Measurements from ENCODE around the gene ATG10. TPM values are rescaled to one million over a fixed set of nuclear protein-coding genes. Genes with fewer than 3 reads are reported as not detected.

The ATG10 gene
- total RNA-seq, 2 donors from 2014 or later: 6.8 to 8.2 TPM

- Histone ChIP-seq H3K4me3 (no peak overlapping the region), H3K9ac (ENCODE audit: low read depth in 2 of 2, low read length in 2 of 2) (no peak overlapping the region), H3K36me3 (no peaks in the 10 kb centered on the region), H3K27ac (no peak overlapping the region), H3K27me3 (no peaks in the 10 kb centered on the region), H3K9me3 (no peaks in the 10 kb centered on the region), H3K4me1 (no peaks in the 10 kb centered on the region)
- TF ChIP-seq, protein P1, sequence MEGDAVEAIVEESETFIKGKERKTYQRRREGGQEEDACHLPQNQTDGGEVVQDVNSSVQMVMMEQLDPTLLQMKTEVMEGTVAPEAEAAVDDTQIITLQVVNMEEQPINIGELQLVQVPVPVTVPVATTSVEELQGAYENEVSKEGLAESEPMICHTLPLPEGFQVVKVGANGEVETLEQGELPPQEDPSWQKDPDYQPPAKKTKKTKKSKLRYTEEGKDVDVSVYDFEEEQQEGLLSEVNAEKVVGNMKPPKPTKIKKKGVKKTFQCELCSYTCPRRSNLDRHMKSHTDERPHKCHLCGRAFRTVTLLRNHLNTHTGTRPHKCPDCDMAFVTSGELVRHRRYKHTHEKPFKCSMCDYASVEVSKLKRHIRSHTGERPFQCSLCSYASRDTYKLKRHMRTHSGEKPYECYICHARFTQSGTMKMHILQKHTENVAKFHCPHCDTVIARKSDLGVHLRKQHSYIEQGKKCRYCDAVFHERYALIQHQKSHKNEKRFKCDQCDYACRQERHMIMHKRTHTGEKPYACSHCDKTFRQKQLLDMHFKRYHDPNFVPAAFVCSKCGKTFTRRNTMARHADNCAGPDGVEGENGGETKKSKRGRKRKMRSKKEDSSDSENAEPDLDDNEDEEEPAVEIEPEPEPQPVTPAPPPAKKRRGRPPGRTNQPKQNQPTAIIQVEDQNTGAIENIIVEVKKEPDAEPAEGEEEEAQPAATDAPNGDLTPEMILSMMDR (IDR thresholded peaks at IDR 0.05): no peak
- intact Hi-C loops (cut with DNase I): no loop called here
- DNase-seq: no peak
Measured at GRCh38 chr5:82095536-82095935, 123.7 kb downstream of the ATG10 start.

GRCh38 chr5:82096249-82096648, 124.4 kb downstream of the ATG10 start:
- H3K4me3 ChIP-seq: no peak overlapping the region
- no peak overlapping the region for H3K27ac ChIP-seq
- intact Hi-C loops (cut with DNase I): no loop called here
- no peaks in the 10 kb centered on the region for H3K36me3 ChIP-seq
- no peaks in the 10 kb centered on the region for H3K4me1 ChIP-seq
- H3K9ac ChIP-seq (ENCODE audit: low read depth in 2 of 2, low read length in 2 of 2): no peak overlapping the region
- H3K27me3 ChIP-seq: no peaks in the 10 kb centered on the region
- no peak for DNase-seq
- TF ChIP-seq, protein P1 (IDR thresholded peaks at IDR 0.05): no peak
- no peaks in the 10 kb centered on the region for H3K9me3 ChIP-seq

DNA sequence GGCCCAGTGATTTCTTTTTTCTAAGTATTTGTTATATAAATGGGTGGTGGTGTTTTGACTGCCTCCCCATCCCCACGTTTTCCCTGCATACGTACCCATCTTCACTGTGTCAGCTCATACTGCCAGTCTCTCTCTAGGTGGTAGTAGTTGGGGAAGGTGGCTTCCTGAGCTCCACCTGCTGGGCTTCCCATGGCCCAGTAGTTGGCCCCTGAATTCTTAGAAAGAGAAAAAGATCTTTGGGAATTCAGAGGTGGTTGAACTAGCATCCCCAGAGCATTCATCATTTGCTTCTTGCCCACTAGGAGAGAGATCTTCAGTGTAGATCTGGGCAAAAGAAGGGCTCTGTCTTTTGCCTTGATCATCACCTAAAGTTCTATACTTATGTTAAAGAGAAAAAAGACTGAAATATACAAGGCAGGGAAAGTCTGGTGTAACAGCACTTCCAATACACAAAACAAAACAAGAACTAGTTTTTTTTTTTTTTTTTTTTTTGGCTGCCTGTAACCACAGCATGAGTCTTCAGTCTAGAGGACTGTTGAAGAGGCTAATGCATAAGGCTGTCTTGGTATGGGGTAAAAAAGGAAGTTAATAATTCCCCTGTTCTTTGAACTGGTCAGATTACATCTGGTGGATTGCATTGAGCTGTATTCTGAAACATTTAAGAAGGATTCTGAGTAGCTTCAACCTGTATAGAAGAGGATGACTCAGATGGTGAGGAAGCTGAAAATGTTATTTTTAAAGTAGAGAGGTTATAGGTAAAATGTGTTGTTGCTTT, 128.7 kb downstream of the ATG10 start:
- DNase-seq: no peak

GRCh38 chr5:82104872-82105271, 133.0 kb downstream of the ATG10 start:
- peaks cover 3% of the 10 kb centered on the region for H3K4me1 ChIP-seq
- no peak for DNase-seq
- no peak overlapping the region for H3K4me3 ChIP-seq
- intact Hi-C loops (cut with DNase I): no loop called here
- no peaks in the 10 kb centered on the region for H3K36me3 ChIP-seq
- no peak overlapping the region for H3K9ac ChIP-seq (ENCODE audit: low read depth in 2 of 2, low read length in 2 of 2)
- TF ChIP-seq, protein P1 (IDR thresholded peaks at IDR 0.05): no peak
- H3K9me3 ChIP-seq: no peaks in the 10 kb centered on the region
- no peaks in the 10 kb centered on the region for H3K27me3 ChIP-seq
- no peak overlapping the region for H3K27ac ChIP-seq

More for the DNA sequence above, 128.7 kb downstream of the ATG10 start:
- no peaks in the 10 kb centered on the region for H3K36me3 ChIP-seq
- no peaks in the 10 kb centered on the region for H3K27me3 ChIP-seq
- H3K27ac ChIP-seq: no peak overlapping the region
- intact Hi-C loops (cut with DNase I): no loop called here
- no peak overlapping the region for H3K9ac ChIP-seq (ENCODE audit: low read depth in 2 of 2, low read length in 2 of 2)
- no peak overlapping the region for H3K4me3 ChIP-seq
- TF ChIP-seq, protein P1 (IDR thresholded peaks at IDR 0.05): no peak
- H3K9me3 ChIP-seq: no peaks in the 10 kb centered on the region
- H3K4me1 ChIP-seq: no peaks in the 10 kb centered on the region

GRCh38 chr5:82105457-82105856, 133.6 kb downstream of the ATG10 start:
- H3K36me3 ChIP-seq: no peaks in the 10 kb centered on the region

More at GRCh38 chr5:82105457-82105856, 133.6 kb downstream of the ATG10 start:
- Histone ChIP-seq H3K27ac (no peak overlapping the region), H3K9ac (ENCODE audit: low read depth in 2 of 2, low read length in 2 of 2) (no peak overlapping the region), H3K4me1 (peaks cover 3% of the 10 kb centered on the region), H3K9me3 (no peaks in the 10 kb centered on the region), H3K27me3 (no peaks in the 10 kb centered on the region), H3K4me3 (no peak overlapping the region)
- TF ChIP-seq, protein P1 (IDR thresholded peaks at IDR 0.05): no peak
- no peak for DNase-seq
- intact Hi-C loops (cut with DNase I): no loop called here

Measured in colonic mucosa (tissue), 4 donors.